ENCODE measurements around the gene KIF5B.

GRCh38 chr10:31975157-31975765, 81.0 kb downstream of the KIF5B start:
- TF ChIP-seq CTCF (conservative IDR thresholded peaks at IDR 0.05; ENCODE audit: low read length), result no peak
- no peak for TF ChIP-seq EZH2phosphoT487 (IDR thresholded peaks at IDR 0.05; ENCODE audit: borderline replicate concordance)
